HepG2 (cell line): ENCODE data around the gene HSDL2. TPM values are rescaled to one million over a fixed set of nuclear protein-coding genes. Genes with fewer than 3 reads are reported as not detected.

Experiments
- CBX1 ChIP-seq: IDR thresholded peaks from one replicate; pipeline ENCODE4 v1.6.1; 2016; ENCODE audit warnings: antibody characterized with exemption, low read depth
- CENPX ChIP-seq: sonication (generic); formaldehyde crosslinking; IDR thresholded peaks from 2 replicates; pipeline ENCODE4 v1.9.0; 2021; ENCODE audit warnings: mild to moderate bottlenecking, missing genetic modification reagents, moderate library complexity
- CHCHD3 ChIP-seq: sonication (generic); formaldehyde crosslinking; IDR thresholded peaks from 2 replicates; pipeline ENCODE4 v1.8.0; 2022; ENCODE audit warnings: mild to moderate bottlenecking, missing genetic modification reagents, moderate library complexity
- DRAP1 ChIP-seq: IDR thresholded peaks from 2 replicates; pipeline ENCODE4 v1.6.1; 2016; ENCODE audit warnings: missing genetic modification reagents, missing compliant biosample characterization
- FIP1L1 ChIP-seq: fragments of 200-400 bp; formaldehyde crosslinking; IDR thresholded peaks from 2 replicates; pipeline ENCODE4 v1.6.1; 2018; ENCODE audit warnings: low read depth, mild to moderate bottlenecking, low read length, moderate library complexity, borderline replicate concordance; ENCODE audit not compliant: insufficient read depth
- MYC ChIP-seq: sonication (generic); formaldehyde crosslinking; IDR thresholded peaks from 2 replicates; pipeline ENCODE4 v1.9.0; 2021; ENCODE audit warnings: missing genetic modification reagents, borderline replicate concordance
- NFATC3 ChIP-seq: sonication (generic); formaldehyde crosslinking; IDR thresholded peaks from 2 replicates; pipeline ENCODE4 v1.5.1; 2020; ENCODE audit warnings: mild to moderate bottlenecking, missing genetic modification reagents
- NRL ChIP-seq: sonication (generic); formaldehyde crosslinking; IDR thresholded peaks from 2 replicates; pipeline ENCODE4 v1.5.0; 2020; ENCODE audit warnings: missing genetic modification reagents, mild to moderate bottlenecking, moderate library complexity, borderline replicate concordance
- PHF5A ChIP-seq: IDR thresholded peaks from one replicate; pipeline ENCODE4 v1.6.1; 2018; ENCODE audit warnings: low read depth, missing genetic modification reagents; ENCODE audit not compliant: unreplicated experiment
- RFXAP ChIP-seq: sonication (generic); formaldehyde crosslinking; IDR thresholded peaks from 2 replicates; pipeline ENCODE4 v1.4.0; 2020; ENCODE audit warnings: missing genetic modification reagents, borderline replicate concordance
- TERF1 ChIP-seq: sonication (generic); formaldehyde crosslinking; IDR thresholded peaks from 2 replicates; pipeline ENCODE4 v1.8.0; 2022; ENCODE audit warnings: mild to moderate bottlenecking, missing genetic modification reagents, moderate library complexity
- U2AF1 ChIP-seq: fragments of 200-400 bp; formaldehyde crosslinking; optimal IDR thresholded peaks from 2 replicates; pipeline ENCODE3; 2017; ENCODE audit warnings: mild to moderate bottlenecking, low read depth, low read length
- ZBED4 ChIP-seq: sonication (generic); formaldehyde crosslinking; IDR thresholded peaks from 2 replicates; pipeline ENCODE4 v1.4.0; 2020; ENCODE audit warnings: missing genetic modification reagents, borderline replicate concordance
- ZFP62 ChIP-seq: sonication (generic); formaldehyde crosslinking; IDR thresholded peaks from 2 replicates; pipeline ENCODE4 v1.4.0; 2020; ENCODE audit warnings: missing genetic modification reagents
- ZFP91 ChIP-seq: sonication (generic); formaldehyde crosslinking; IDR thresholded peaks from 2 replicates; pipeline ENCODE4 v1.9.0; 2022; ENCODE audit warnings: missing genetic modification reagents, mild to moderate bottlenecking, borderline replicate concordance
- ZNF281 ChIP-seq: sonication (generic); formaldehyde crosslinking; IDR thresholded peaks from 2 replicates; pipeline ENCODE4 v1.4.0; 2020; ENCODE audit warnings: missing genetic modification reagents, borderline replicate concordance
- ZNF674 ChIP-seq: sonication (generic); formaldehyde crosslinking; IDR thresholded peaks from 2 replicates; pipeline ENCODE4 v1.5.0; 2020; ENCODE audit warnings: low read depth, mild to moderate bottlenecking, missing genetic modification reagents
- ZNF740 ChIP-seq: sonication (generic); formaldehyde crosslinking; IDR thresholded peaks from 2 replicates; pipeline ENCODE4 v1.4.0; 2020; ENCODE audit warnings: missing genetic modification reagents
- polyA plus RNA-seq, 8 experiments: library from polyadenylated mRNA; depleted of rRNA in 3 of 8; stranded (reverse) in 7 of 8; unstranded in 1 of 8; fragments of >200 nt; fragmentation: Illumina TruSeq in 4 of 8; extraction: Trizol in 4 of 8; gene quantifications; 2 replicates each; pipeline versions ENCODE4 v1.2.1 to v1.2.3, GENCODE V29; 2011 to 2016; ENCODE audit warnings: low read depth in 4 of 8, missing spikeins in 1 of 8, mixed read lengths in 1 of 8; ENCODE audit not compliant: insufficient read depth in 1 of 8
- total RNA-seq, 5 experiments: library from RNA; depleted of rRNA; stranded (reverse); fragments of >200 nt; fragmentation: Illumina TruSeq; extraction: Trizol; gene quantifications; 2 replicates each; pipeline ENCODE4 v1.2.3, GENCODE V29; 2016; ENCODE audit warnings: low read depth in 1 of 5

The HSDL2 gene
- total and polyA plus RNA-seq, 2 of the 13 experiments (the other 11 are each of a cell fraction or from before 2014, with no cell fraction given) = 55.3 to 80.2 TPM

GRCh38 chr9:112380102-112380824 is at the start of gene HSDL2 (continued):
- TF ChIP-seq MYC (CRISPR knock-in tag) (0 out of 2 replicates have a peak, but pooled peaks have one; percentile 21), NFATC3 (no peak), ZFP62 (CRISPR knock-in tag) (no peak), PHF5A (CRISPR knock-in tag) (no peak), CHCHD3 (no peak), DRAP1 (CRISPR knock-in tag) (no peak), ZNF740 (CRISPR knock-in tag) (peak; percentile 81), FIP1L1 (no peak), ZFP91 (CRISPR knock-in tag) (0 out of 2 replicates have a peak, but pooled peaks have one; percentile 31), NRL (0 out of 2 replicates have a peak, but pooled peaks have one; percentile 26), ZNF674 (CRISPR knock-in tag) (0 out of 2 replicates have a peak, but pooled peaks have one; percentile 17), ZNF281 (peak; percentile 9; the same call in 1 of the 2 replicates), CENPX (CRISPR knock-in tag) (no peak), TERF1 (CRISPR knock-in tag) (no peak), RFXAP (CRISPR knock-in tag) (no peak), CBX1 (no peak), ZBED4 (CRISPR knock-in tag) (no peak), U2AF1 (no peak)
